Measurements from ENCODE around the gene RTEL1. TPM values are rescaled to one million over a fixed set of nuclear protein-coding genes. Genes with fewer than 3 reads are reported as not detected.

The RTEL1 gene
- total and polyA plus RNA-seq, 2 donors (not counting 1 experiment from before 2014, with no cell fraction given): 4.7 to 12.4 TPM

- Histone ChIP-seq H3K4me1 (ENCODE audit: control insufficient read depth, extremely low read depth, insufficient read depth, low read length) (peaks cover 7% of the 10 kb centered on the region), H3K4me3 (replicated peaks in 1 of 4; ENCODE audit: control extremely low read depth in 1 of 4, insufficient read depth in 1 of 4, low read depth in 3 of 4, low read length in 4 of 4) (no peak overlapping the region), H3K79me2 (ENCODE audit: control insufficient read depth, insufficient read depth, low read length) (peaks cover 34% of the 10 kb centered on the region), H3K27ac (ENCODE audit: insufficient read depth, low read length) (no peak overlapping the region), H3K36me3 (ENCODE audit: control insufficient read depth, insufficient read depth, low read length) (peaks cover 27% of the 10 kb centered on the region), H3K9ac (ENCODE audit: insufficient read depth, low read length) (no peak overlapping the region), H4K20me1 (ENCODE audit: control insufficient read depth, extremely low read depth, insufficient read depth, low read length) (no peaks in the 10 kb centered on the region), H3K4me2 (ENCODE audit: extremely low read depth, insufficient read depth, low read length) (no peak overlapping the region), H3K9me3 (ENCODE audit: control insufficient read depth, insufficient read depth, low read depth, low read length) (no peaks in the 10 kb centered on the region), H2AFZ (ENCODE audit: low read length) (no peak overlapping the region), H3K27me3 (ENCODE audit: control insufficient read depth, insufficient read depth, low read length) (no peaks in the 10 kb centered on the region)
- TF ChIP-seq CTCF (conservative IDR thresholded peaks at IDR 0.05 in 1 of 2, IDR thresholded peaks at IDR 0.05 in 1 of 2; ENCODE audit: low read depth in 1 of 2, low read length in 2 of 2) (no peak), EZH2 (IDR thresholded peaks at IDR 0.05; ENCODE audit: low read length, missing control alignments) (no peak)
- no peak for DNase-seq (ENCODE audit: low read depth in 2 of 2)
These were observed 4.7 kb downstream of the RTEL1 start for GRCh38 chr20:63662813-63663189.

DNA sequence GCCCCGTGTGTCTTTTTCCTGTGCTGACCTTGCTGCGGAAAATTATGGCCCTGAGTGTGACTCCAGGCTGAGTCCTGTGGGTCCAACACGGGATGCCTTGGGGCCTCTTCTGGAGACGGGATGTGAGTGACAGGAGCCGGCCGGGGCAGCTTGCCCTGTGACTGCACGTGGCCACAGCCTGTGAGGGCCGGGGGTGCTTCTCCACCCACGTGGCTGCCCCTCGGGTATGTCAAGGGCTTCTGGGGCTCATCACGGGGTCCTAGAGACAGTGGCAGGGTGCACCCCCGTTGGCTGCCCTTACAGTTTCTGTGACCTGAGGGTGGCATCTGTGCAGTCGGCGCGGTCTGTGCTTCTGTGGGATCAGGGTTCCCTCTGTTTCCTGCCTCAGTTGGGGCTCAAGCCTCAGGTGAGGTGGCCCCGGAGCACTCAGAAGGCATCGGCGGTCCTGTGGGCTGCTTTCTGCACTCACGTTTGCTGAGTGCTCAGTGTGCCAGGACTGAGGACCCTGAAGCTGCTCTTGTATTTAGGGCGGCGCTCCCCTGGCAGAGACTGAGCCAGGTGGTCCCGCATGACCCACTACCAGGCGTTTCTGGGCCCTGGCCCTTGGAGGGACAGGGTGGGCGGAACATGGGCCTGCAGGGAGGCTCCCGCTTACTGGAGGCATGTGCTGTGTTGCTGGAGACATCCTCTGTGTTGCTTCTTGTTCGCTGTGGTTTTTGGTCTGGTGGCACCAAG lies 5.4 kb downstream of the RTEL1 start:
- H3K4me1 ChIP-seq (ENCODE audit: control insufficient read depth, extremely low read depth, insufficient read depth, low read length): peaks cover 7% of the 10 kb centered on the region
- no peak overlapping the region for H3K27ac ChIP-seq (ENCODE audit: insufficient read depth, low read length)
- no peak overlapping the region for H3K4me3 ChIP-seq (replicated peaks in 1 of 4; ENCODE audit: control extremely low read depth in 1 of 4, insufficient read depth in 1 of 4, low read depth in 3 of 4, low read length in 4 of 4)
- H3K79me2 ChIP-seq (ENCODE audit: control insufficient read depth, insufficient read depth, low read length): peaks cover 34% of the 10 kb centered on the region
- TF ChIP-seq EZH2 (IDR thresholded peaks at IDR 0.05; ENCODE audit: low read length, missing control alignments) (no peak), CTCF (conservative IDR thresholded peaks at IDR 0.05 in 1 of 2, IDR thresholded peaks at IDR 0.05 in 1 of 2; ENCODE audit: low read depth in 1 of 2, low read length in 2 of 2) (no peak)
- no peaks in the 10 kb centered on the region for H3K9me3 ChIP-seq (ENCODE audit: control insufficient read depth, insufficient read depth, low read depth, low read length)
- no peak overlapping the region for H3K4me2 ChIP-seq (ENCODE audit: extremely low read depth, insufficient read depth, low read length)
- H3K36me3 ChIP-seq (ENCODE audit: control insufficient read depth, insufficient read depth, low read length): peaks cover 29% of the 10 kb centered on the region
- no peaks in the 10 kb centered on the region for H4K20me1 ChIP-seq (ENCODE audit: control insufficient read depth, extremely low read depth, insufficient read depth, low read length)
- H3K9ac ChIP-seq (ENCODE audit: insufficient read depth, low read length): no peak overlapping the region
- H3K27me3 ChIP-seq (ENCODE audit: control insufficient read depth, insufficient read depth, low read length): no peaks in the 10 kb centered on the region
- DNase-seq (ENCODE audit: low read depth in 2 of 2): no peak
- H2AFZ ChIP-seq (ENCODE audit: low read length): no peak overlapping the region

- Histone ChIP-seq H3K9me3 (ENCODE audit: control insufficient read depth, insufficient read depth, low read depth, low read length) (no peaks in the 10 kb centered on the region), H3K27me3 (ENCODE audit: control insufficient read depth, insufficient read depth, low read length) (no peaks in the 10 kb centered on the region), H3K79me2 (ENCODE audit: control insufficient read depth, insufficient read depth, low read length) (peaks cover 26% of the 10 kb centered on the region), H3K4me2 (ENCODE audit: extremely low read depth, insufficient read depth, low read length) (no peak overlapping the region), H4K20me1 (ENCODE audit: control insufficient read depth, extremely low read depth, insufficient read depth, low read length) (no peaks in the 10 kb centered on the region), H3K4me3 (replicated peaks in 1 of 4; ENCODE audit: control extremely low read depth in 1 of 4, insufficient read depth in 1 of 4, low read depth in 3 of 4, low read length in 4 of 4) (no peak overlapping the region), H3K4me1 (ENCODE audit: control insufficient read depth, extremely low read depth, insufficient read depth, low read length) (peaks cover 5% of the 10 kb centered on the region), H2AFZ (ENCODE audit: low read length) (no peak overlapping the region), H3K36me3 (ENCODE audit: control insufficient read depth, insufficient read depth, low read length) (peaks cover 31% of the 10 kb centered on the region), H3K27ac (ENCODE audit: insufficient read depth, low read length) (no peak overlapping the region), H3K9ac (ENCODE audit: insufficient read depth, low read length) (peak overlapping the region; percentile 7)
- no peak for DNase-seq (ENCODE audit: low read depth in 2 of 2)
- TF ChIP-seq EZH2 (IDR thresholded peaks at IDR 0.05; ENCODE audit: low read length, missing control alignments): no peak
These were observed 6.2 kb downstream of the RTEL1 start for GRCh38 chr20:63664143-63664851.

Measured in fibroblast of lung (primary cell).